ENCODE data around the gene GLRA1.

GRCh38 chr5:151949113-151949512, 24.5 kb upstream of the GLRA1 start:
- TF ChIP-seq GATA3 (IDR thresholded peaks at IDR 0.05; ENCODE audit: low read depth, low read length) = no peak
- no peak for TF ChIP-seq GATA2 (IDR thresholded peaks at IDR 0.05; ENCODE audit: low read depth, low read length)
